H1 (cell line): Measurements from ENCODE around the gene ABCC9. TPM values are rescaled to one million over a fixed set of nuclear protein-coding genes. Genes with fewer than 3 reads are reported as not detected.

Source experiments
- CTCF ChIA-PET: fragments of 300-600 bp; sonication (Branson Sonifier 250); formaldehyde crosslinking; loops from one replicate; lab custom pipeline; 2021; ENCODE audit not compliant: partially characterized antibody; lab: Charles Lee
- POLR2A ChIA-PET: fragments of 300-600 bp; sonication (Branson Sonifier 250); formaldehyde crosslinking; loops from one replicate; lab custom pipeline; 2021; ENCODE audit warnings: inconsistent platforms; ENCODE audit not compliant: partially characterized antibody; lab: Charles Lee
- DNase-seq, 2 experiments: peaks; one replicate each; pipeline versions ENCODE4 v3.0.0 to v3.0.0-alpha.2; 2010 to 2022; ENCODE audit warnings: low spot score in 2 of 2, low read depth in 1 of 2, mixed read lengths in 1 of 2
- FAIRE-seq: peaks from 2 replicates; lab custom pipeline; 2011; peaks lifted over from hg19 to GRCh38; lab: Jason Lieb, UNC
- H2AFZ ChIP-seq: 2 replicates; pipeline ENCODE4 v1.8.1; 2012; ENCODE audit warnings: low read length, inconsistent platforms
- H2AK5ac ChIP-seq: 2 replicates; pipeline ENCODE4 v1.6.1; 2013; ENCODE audit warnings: low read depth, low read length
- H2BK120ac ChIP-seq: replicated peaks from 2 replicates; pipeline ENCODE3; 2013; ENCODE audit warnings: low read depth, low read length, inconsistent platforms
- H2BK12ac ChIP-seq: 2 replicates; pipeline ENCODE4 v1.6.1; 2013; ENCODE audit warnings: low read depth, low read length
- H2BK15ac ChIP-seq: 2 replicates; pipeline ENCODE4 v1.6.1; 2013; ENCODE audit warnings: low read length
- H2BK20ac ChIP-seq: 2 replicates; pipeline ENCODE4 v1.6.1; 2013; ENCODE audit warnings: low read length
- H2BK5ac ChIP-seq: 2 replicates; pipeline ENCODE4 v1.6.1; 2013; ENCODE audit warnings: low read depth, low read length
- H3K14ac ChIP-seq: 2 replicates; pipeline ENCODE4 v1.6.1; 2013; ENCODE audit warnings: inconsistent platforms; ENCODE audit not compliant: insufficient read length
- H3K18ac ChIP-seq: 2 replicates; pipeline ENCODE4 v1.6.1; 2013; ENCODE audit warnings: low read length; ENCODE audit errors: extremely low read depth
- H3K23ac ChIP-seq: 2 replicates; pipeline ENCODE4 v1.6.1; 2013; ENCODE audit warnings: inconsistent platforms; ENCODE audit not compliant: insufficient read length
- H3K23me2 ChIP-seq: 2 replicates; pipeline ENCODE4 v1.6.1; 2013; ENCODE audit warnings: low read depth, low read length
- H3K27ac ChIP-seq: 2 replicates; pipeline ENCODE4 v1.6.1; 2011; ENCODE audit warnings: low read depth, low read length, inconsistent platforms
- H3K27me3 ChIP-seq, 4 experiments: replicated peaks in 1 of 4; 1 replicate in 1 of 4; 2 replicates in 3 of 4; pipeline versions ENCODE4 v1.6.1 to v1.8.1; 2011 to 2013; ENCODE audit warnings: low read length in 3 of 4, mild to moderate bottlenecking in 3 of 4, inconsistent platforms in 2 of 4, mixed read lengths in 2 of 4, moderate library complexity in 1 of 4; ENCODE audit not compliant: control insufficient read depth in 3 of 4, insufficient read depth in 3 of 4; ENCODE audit errors: extremely low read depth in 1 of 4
- H3K36me3 ChIP-seq, 4 experiments: 2 replicates each; pipeline versions ENCODE4 v1.6.1 to v1.8.1; 2011 to 2013; ENCODE audit warnings: mild to moderate bottlenecking in 4 of 4, low read length in 3 of 4, moderate library complexity in 2 of 4, control low read depth in 1 of 4, inconsistent platforms in 1 of 4; ENCODE audit not compliant: insufficient read depth in 4 of 4, control insufficient read depth in 2 of 4
- H3K4ac ChIP-seq: replicated peaks from 2 replicates; pipeline ENCODE3; 2013; ENCODE audit warnings: low read length, low read depth, mixed read lengths, inconsistent platforms; ENCODE audit not compliant: insufficient read length
- H3K4me1 ChIP-seq, 4 experiments: replicated peaks in 1 of 4; 1 replicate in 1 of 4; 2 replicates in 3 of 4; pipeline versions ENCODE4 v1.6.1 to v1.8.1; 2011 to 2013; ENCODE audit warnings: low read length in 3 of 4, inconsistent platforms in 2 of 4, mixed read lengths in 1 of 4; ENCODE audit not compliant: insufficient read depth in 4 of 4, control insufficient read depth in 3 of 4
- H3K4me2 ChIP-seq, 2 experiments: 2 replicates each; pipeline versions ENCODE4 v1.6.1 to v1.8.1; 2011 to 2013; ENCODE audit warnings: low read depth in 2 of 2, low read length in 2 of 2, control low read depth in 1 of 2, inconsistent platforms in 1 of 2, mild to moderate bottlenecking in 1 of 2; ENCODE audit not compliant: insufficient read depth in 1 of 2
- H3K4me3 ChIP-seq, 4 experiments: fragments of 200-600, 300-600 bp in 1 of 4; sonication (generic), shearing (Covaris generic), sonication (Bioruptor Twin) in 1 of 4; 2 replicates each; pipeline versions ENCODE4 v1.5.1 to v1.8.1; 2011 to 2016; ENCODE audit warnings: low read length in 4 of 4, low read depth in 3 of 4, control low read depth in 2 of 4, inconsistent platforms in 2 of 4, mild to moderate bottlenecking in 2 of 4, mixed read lengths in 1 of 4, moderate library complexity in 1 of 4; ENCODE audit not compliant: insufficient read depth in 2 of 4; ENCODE audit errors: extremely low read depth in 1 of 4
- H3K56ac ChIP-seq: replicated peaks from 2 replicates; pipeline ENCODE3; 2013; ENCODE audit warnings: low read depth, mild to moderate bottlenecking, mixed read lengths, low read length, inconsistent platforms; ENCODE audit not compliant: insufficient read length
- H3K79me1 ChIP-seq: 2 replicates; pipeline ENCODE4 v1.6.1; 2013; ENCODE audit warnings: low read depth, low read length, control low read depth
- H3K79me2 ChIP-seq, 2 experiments: 2 replicates each; pipeline versions ENCODE4 v1.6.1 to v1.8.1; 2012 to 2013; ENCODE audit warnings: low read length in 2 of 2, mild to moderate bottlenecking in 2 of 2, inconsistent platforms in 1 of 2; ENCODE audit not compliant: insufficient read depth in 2 of 2, control insufficient read depth in 1 of 2
- H3K9ac ChIP-seq, 4 experiments: replicated peaks in 1 of 4; 1 replicate in 1 of 4; 2 replicates in 3 of 4; pipeline versions ENCODE4 v1.6.1 to v1.8.1; 2011 to 2013; ENCODE audit warnings: low read depth in 3 of 4, low read length in 3 of 4, control low read depth in 2 of 4, mild to moderate bottlenecking in 2 of 4, moderate library complexity in 2 of 4, inconsistent platforms in 1 of 4; ENCODE audit errors: extremely low read depth in 1 of 4
- H3K9me3 ChIP-seq, 2 experiments: 2 replicates each; pipeline versions ENCODE4 v1.6.1 to v1.8.1; 2012 to 2013; ENCODE audit warnings: mild to moderate bottlenecking in 2 of 2, moderate library complexity in 2 of 2, control low read depth in 1 of 2, inconsistent platforms in 1 of 2, low read depth in 1 of 2, low read length in 1 of 2, mixed read lengths in 1 of 2; ENCODE audit not compliant: insufficient read depth in 2 of 2
- H4K20me1 ChIP-seq, 2 experiments: replicated peaks in 1 of 2; 2 replicates each; pipeline versions ENCODE3 to v1.8.1; 2011 to 2013; ENCODE audit warnings: inconsistent platforms in 2 of 2, low read length in 2 of 2, mild to moderate bottlenecking in 1 of 2; ENCODE audit not compliant: insufficient read depth in 2 of 2, control insufficient read depth in 1 of 2
- H4K5ac ChIP-seq: 2 replicates; pipeline ENCODE4 v1.6.1; 2013; ENCODE audit warnings: low read length, low read depth, mixed read lengths, inconsistent platforms; ENCODE audit not compliant: insufficient read length
- H4K8ac ChIP-seq: 2 replicates; pipeline ENCODE4 v1.8.0; 2013; ENCODE audit warnings: mild to moderate bottlenecking, moderate library complexity, low read length, inconsistent platforms; ENCODE audit not compliant: insufficient read depth; ENCODE audit errors: extremely low read depth
- H4K91ac ChIP-seq: replicated peaks from 2 replicates; pipeline ENCODE3; 2013; ENCODE audit warnings: low read length, mixed read lengths, inconsistent platforms; ENCODE audit not compliant: insufficient read length
- ATF2 ChIP-seq: IDR thresholded peaks from 2 replicates; pipeline ENCODE4 v1.6.1; 2012; ENCODE audit warnings: low read length, inconsistent platforms
- CREB1 ChIP-seq: IDR thresholded peaks from 2 replicates; pipeline ENCODE4 v1.6.1; 2012; ENCODE audit warnings: inconsistent platforms
- E2F6 ChIP-seq: IDR thresholded peaks from 2 replicates; pipeline ENCODE4 v1.6.1; 2012; ENCODE audit warnings: inconsistent platforms
- JUN ChIP-seq: IDR thresholded peaks from 2 replicates; pipeline ENCODE4 v1.6.1; 2011; ENCODE audit warnings: low read depth, mild to moderate bottlenecking, improper control_type of control experiment, low read length
- NANOG ChIP-seq: IDR thresholded peaks from 2 replicates; pipeline ENCODE4 v1.6.1; 2011; ENCODE audit warnings: low read length, low read depth, mild to moderate bottlenecking, inconsistent platforms; ENCODE audit not compliant: insufficient read depth, poor library complexity, severe bottlenecking
- SIRT6 ChIP-seq: IDR thresholded peaks from one replicate; pipeline ENCODE4 v1.7.1; 2012; ENCODE audit warnings: low read length, inconsistent platforms
- SP4 ChIP-seq: IDR thresholded peaks from 2 replicates; pipeline ENCODE4 v1.6.1; 2012; ENCODE audit warnings: low read length, inconsistent platforms
- WGBS, 2 experiments: shearing (Covaris generic) in 1 of 2; methylation state at CpG; one replicate each; pipeline versions ENCODE4 v1.1.6 to v1.1.7; 2013 to 2015; ENCODE audit warnings: low lambda C conversion rate in 2 of 2, mixed read lengths in 2 of 2, inconsistent platforms in 1 of 2, low coverage in 1 of 2, missing lambda C conversion rate in 1 of 2; ENCODE audit not compliant: insufficient replicate concordance in 2 of 2, insufficient coverage in 1 of 2, insufficient read length in 1 of 2; ENCODE audit errors: extremely low coverage in 1 of 2, missing lambda C conversion rate in 1 of 2; 5-methylcytosine and 5-hydroxymethylcytosine counted together
- polyA plus RNA-seq, 7 experiments: library from polyadenylated mRNA; depleted of rRNA in 3 of 7; stranded (reverse) in 5 of 7; unstranded in 2 of 7; fragments of >200 nt in 5 of 7; fragments of 200-250 nt in 2 of 7; gene quantifications; 1 replicate in 5 of 7; 2 replicates in 1 of 7; 4 replicates in 1 of 7; pipeline versions ENCODE4 v1.2.1 to v1.2.3, GENCODE V29; 2011 to 2013; ENCODE audit warnings: missing spikeins in 2 of 7, mixed read lengths in 2 of 7
- total RNA-seq: library from RNA; stranded (reverse); fragmentation: NEBNext Ultra II Directional; extraction: Animal tissue kit (Norgen Biotek cat#: 25700); gene quantifications from 2 replicates; pipeline ENCODE4 v1.2.1, GENCODE V29; 2021

Gene ABCC9
- total and polyA plus RNA-seq, 2 of the 8 experiments (the other 6 are each of a cell fraction or from before 2014, with no cell fraction given), result under 0.01 TPM; not detected in 1

- Histone ChIP-seq H3K4me3 (no peak overlapping the region), H3K4me2 (no peak overlapping the region), H4K5ac (no peak overlapping the region), H2BK15ac (no peak overlapping the region), H2AK5ac (no peak overlapping the region), H3K9ac (no peak overlapping the region), H3K36me3 (no peaks in the 10 kb centered on the region), H3K4ac (no peak overlapping the region), H4K91ac (no peak overlapping the region), H3K79me1 (no peaks in the 10 kb centered on the region), H2BK12ac (no peak overlapping the region), H4K20me1 (no peaks in the 10 kb centered on the region), H2BK5ac (no peak overlapping the region), H3K23ac (no peak overlapping the region), H3K79me2 (no peaks in the 10 kb centered on the region), H2BK20ac (no peak overlapping the region), H3K4me1 (peaks cover 0 to 4% (median under 1%) of the 10 kb centered on the region in 4 experiments; a peak in 2 of 7 replicates), H3K14ac (no peak overlapping the region), H3K9me3 (no peaks in the 10 kb centered on the region), H2AFZ (no peak overlapping the region), H3K27ac (no peak overlapping the region), H3K27me3 (no peaks in the 10 kb centered on the region), H3K23me2 (no peaks in the 10 kb centered on the region), H3K56ac (no peak overlapping the region), H3K18ac (no peak overlapping the region), H2BK120ac (no peak overlapping the region), H4K8ac (no peak overlapping the region)
- DNase-seq (no peak), FAIRE-seq (no peak)
- ChIA-PET CTCF (interaction anchor here (0.6 kb wide), 1 partner anchor 52 kb away, joined by 3 read pairs; no protein-coding TSS in a partner anchor), POLR2A (no interaction called here)
- TF ChIP-seq NANOG, result no peak
- no peak for TF ChIP-seq E2F6
- TF ChIP-seq JUN, result no peak
- TF ChIP-seq ATF2, result no peak
- no peak for TF ChIP-seq SP4
- TF ChIP-seq SIRT6, result no peak
- no peak for TF ChIP-seq CREB1
- 90% methylated on average over 1 of the region's 1 CpG; no CpG with 5 or more reads in 1 of the 2 experiments for WGBS, 2 experiments
Measured at GRCh38 chr12:21975293-21975692, 34.1 kb upstream of the ABCC9 start.
